OCI-LY3 (cell line): Measurements from ENCODE around the gene ATP8B3.
"Not testable (repeated sequence)": the region's sequence is repeated elsewhere in the genome, so short reads cannot be mapped to it uniquely, and the experiment has no call there.

Experiments used
- H2AFZ ChIP-seq: fragments of 200-600, 300-600 bp; shearing (Covaris generic); 2 replicates; pipeline ENCODE4 v1.6.0; 2014; ENCODE audit warnings: antibody characterized with exemption, low read depth, low read length
- H3K27ac ChIP-seq: fragments of 200-600, 300-600 bp; sonication (generic); 2 replicates; pipeline ENCODE4 v1.5.1; 2014; ENCODE audit warnings: mild to moderate bottlenecking, low read length, moderate library complexity, mixed read lengths
- H3K27me3 ChIP-seq: fragments of 200-600, 300-600 bp; sonication (generic); 2 replicates; pipeline ENCODE4 v1.6.1; 2014; ENCODE audit warnings: low read depth, low read length, mixed read lengths
- H3K36me3 ChIP-seq: fragments of 200-600, 300-600 bp; sonication (generic); replicated peaks from 2 replicates; pipeline ENCODE3; 2014; ENCODE audit warnings: low read depth, low read length, mixed read lengths
- H3K4me1 ChIP-seq: fragments of 300-600, 200-600 bp; sonication (generic); 2 replicates; pipeline ENCODE4 v1.6.1; 2014; ENCODE audit warnings: low read length, mixed read lengths
- H3K4me2 ChIP-seq: fragments of 200-600, 300-600 bp; sonication (generic); 2 replicates; pipeline ENCODE4 v1.6.1; 2014; ENCODE audit warnings: low read length, mixed read lengths
- H3K4me3 ChIP-seq: fragments of 300-600, 200-600 bp; sonication (generic); 2 replicates; pipeline ENCODE4 v1.5.1; 2014; ENCODE audit warnings: antibody characterized with exemption, mild to moderate bottlenecking, low read length, moderate library complexity
- H3K79me2 ChIP-seq: fragments of 300-600, 200-600 bp; shearing (Covaris generic); 2 replicates; pipeline ENCODE4 v1.6.1; 2014; ENCODE audit warnings: mild to moderate bottlenecking, low read length, mixed read lengths
- H3K9ac ChIP-seq: fragments of 300-600, 200-600 bp; shearing (Covaris generic); 2 replicates; pipeline ENCODE4 v1.6.0; 2014; ENCODE audit warnings: mild to moderate bottlenecking, low read length, moderate library complexity
- H3K9me3 ChIP-seq: fragments of 200-600, 300-600 bp; shearing (Covaris generic); 2 replicates; pipeline ENCODE4 v1.6.1; 2014; ENCODE audit warnings: low read length, mixed read lengths; ENCODE audit not compliant: insufficient read depth
- H4K20me1 ChIP-seq: fragments of 200-600, 300-600 bp; sonication (generic); 2 replicates; pipeline ENCODE4 v1.6.1; 2016; ENCODE audit warnings: low read length, mixed read lengths; ENCODE audit not compliant: insufficient read depth
- EZH2phosphoT487 ChIP-seq: fragments of 200-600 bp; shearing (Covaris generic); IDR thresholded peaks from 2 replicates; pipeline ENCODE4 v1.6.1; 2018; ENCODE audit warnings: antibody characterized with exemption, mixed run types, low read depth
- TF ChIP-seq, protein P1 (sequence below): fragments of 200-600, 300-600 bp; sonication (generic); IDR thresholded peaks from 2 replicates; pipeline ENCODE4 v1.5.1; 2014; ENCODE audit warnings: antibody characterized with exemption, low read length, low read depth

ATP8B3 gene

DNA sequence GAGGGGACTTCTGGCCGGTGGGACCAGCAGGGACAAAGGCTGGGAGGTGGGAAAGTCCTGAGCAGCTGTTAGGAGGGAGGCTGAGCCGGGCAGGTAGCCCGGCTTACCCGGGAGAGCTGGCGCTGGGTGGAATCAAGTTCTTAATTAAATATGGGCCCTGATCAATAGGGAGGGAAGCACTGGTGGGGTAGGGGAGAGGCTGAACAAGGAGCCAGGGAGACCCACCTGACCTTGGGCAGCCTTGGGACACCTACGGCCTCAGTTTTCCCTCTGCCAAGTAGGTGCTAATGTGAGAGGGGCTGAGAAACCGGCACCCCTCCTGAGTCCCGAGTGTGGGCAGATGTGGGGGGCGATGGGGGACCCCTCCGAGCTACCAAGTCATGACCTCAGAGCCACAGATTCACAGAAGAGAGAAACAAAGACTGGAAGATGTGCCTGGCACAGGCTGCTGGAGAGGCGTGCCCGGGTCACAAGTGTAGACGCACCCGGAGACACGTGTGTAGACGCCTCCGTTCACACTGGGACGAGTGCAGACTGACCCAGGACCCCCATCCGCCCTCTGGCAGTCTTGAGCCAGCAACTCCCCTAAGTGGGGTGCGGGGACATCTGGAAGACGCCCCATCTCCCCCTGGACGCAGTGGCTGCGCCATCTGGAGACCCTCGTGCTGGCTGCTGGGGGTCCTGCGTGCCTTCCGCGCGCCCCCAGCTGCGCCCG, 50.4 kb downstream of the ATP8B3 start:
- no peak overlapping the region for H3K27ac ChIP-seq
- no peaks in the 10 kb centered on the region for H3K9me3 ChIP-seq
- TF ChIP-seq, protein P1, sequence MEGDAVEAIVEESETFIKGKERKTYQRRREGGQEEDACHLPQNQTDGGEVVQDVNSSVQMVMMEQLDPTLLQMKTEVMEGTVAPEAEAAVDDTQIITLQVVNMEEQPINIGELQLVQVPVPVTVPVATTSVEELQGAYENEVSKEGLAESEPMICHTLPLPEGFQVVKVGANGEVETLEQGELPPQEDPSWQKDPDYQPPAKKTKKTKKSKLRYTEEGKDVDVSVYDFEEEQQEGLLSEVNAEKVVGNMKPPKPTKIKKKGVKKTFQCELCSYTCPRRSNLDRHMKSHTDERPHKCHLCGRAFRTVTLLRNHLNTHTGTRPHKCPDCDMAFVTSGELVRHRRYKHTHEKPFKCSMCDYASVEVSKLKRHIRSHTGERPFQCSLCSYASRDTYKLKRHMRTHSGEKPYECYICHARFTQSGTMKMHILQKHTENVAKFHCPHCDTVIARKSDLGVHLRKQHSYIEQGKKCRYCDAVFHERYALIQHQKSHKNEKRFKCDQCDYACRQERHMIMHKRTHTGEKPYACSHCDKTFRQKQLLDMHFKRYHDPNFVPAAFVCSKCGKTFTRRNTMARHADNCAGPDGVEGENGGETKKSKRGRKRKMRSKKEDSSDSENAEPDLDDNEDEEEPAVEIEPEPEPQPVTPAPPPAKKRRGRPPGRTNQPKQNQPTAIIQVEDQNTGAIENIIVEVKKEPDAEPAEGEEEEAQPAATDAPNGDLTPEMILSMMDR, result no peak
- TF ChIP-seq EZH2phosphoT487, result no peak
- no peaks in the 10 kb centered on the region for H3K27me3 ChIP-seq
- H3K79me2 ChIP-seq, result no peaks in the 10 kb centered on the region
- no peak overlapping the region for H2AFZ ChIP-seq
- no peaks in the 10 kb centered on the region for H3K36me3 ChIP-seq
- no peak overlapping the region for H3K4me3 ChIP-seq
- H4K20me1 ChIP-seq, result no peaks in the 10 kb centered on the region
- H3K4me2 ChIP-seq, result no peak overlapping the region
- H3K9ac ChIP-seq, result no peak overlapping the region
- H3K4me1 ChIP-seq, result peaks cover 2% of the 10 kb centered on the region

DNA sequence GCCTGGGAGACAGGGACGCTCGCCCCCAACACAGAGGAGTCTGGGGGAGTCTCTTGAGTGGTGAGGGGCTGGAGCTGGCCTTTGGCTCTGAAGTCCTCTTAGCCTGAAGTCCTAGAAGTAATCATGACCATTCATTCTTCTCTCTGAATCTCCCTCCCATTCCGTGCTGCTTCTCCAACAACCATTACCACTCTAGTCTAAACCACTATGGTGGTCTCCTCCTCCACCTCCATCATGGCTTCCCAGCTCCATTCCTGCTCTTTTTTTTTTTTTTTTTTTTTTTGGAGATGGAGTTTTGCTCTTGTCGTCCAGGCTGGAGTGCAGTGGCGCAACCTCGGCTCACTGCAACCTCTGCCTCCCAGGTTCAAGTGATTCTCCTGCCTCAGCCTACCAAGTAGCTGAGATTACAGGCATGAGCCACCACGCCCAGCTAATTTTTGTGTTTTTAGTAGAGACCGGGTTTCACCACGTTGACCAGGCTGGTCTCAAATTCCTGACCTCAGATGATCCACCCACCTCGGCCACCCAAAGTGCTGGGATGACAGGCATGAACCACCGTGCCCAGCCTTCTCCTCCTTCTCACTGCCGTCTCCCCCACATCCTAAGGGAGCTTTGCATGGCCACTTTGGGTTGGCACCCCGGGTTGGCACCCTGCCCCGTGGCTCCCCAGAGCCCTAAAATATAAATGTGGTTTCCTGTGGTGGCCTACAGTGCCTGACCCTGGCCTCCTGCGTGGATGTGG, 51.1 kb downstream of the ATP8B3 start:
- not testable (repeated sequence) for H4K20me1 ChIP-seq, H3K27me3 ChIP-seq, H3K4me1 ChIP-seq, H3K9me3 ChIP-seq, H3K9ac ChIP-seq, H3K79me2 ChIP-seq, H3K4me3 ChIP-seq, H3K4me2 ChIP-seq, H3K36me3 ChIP-seq, H3K27ac ChIP-seq, H2AFZ ChIP-seq

DNA sequence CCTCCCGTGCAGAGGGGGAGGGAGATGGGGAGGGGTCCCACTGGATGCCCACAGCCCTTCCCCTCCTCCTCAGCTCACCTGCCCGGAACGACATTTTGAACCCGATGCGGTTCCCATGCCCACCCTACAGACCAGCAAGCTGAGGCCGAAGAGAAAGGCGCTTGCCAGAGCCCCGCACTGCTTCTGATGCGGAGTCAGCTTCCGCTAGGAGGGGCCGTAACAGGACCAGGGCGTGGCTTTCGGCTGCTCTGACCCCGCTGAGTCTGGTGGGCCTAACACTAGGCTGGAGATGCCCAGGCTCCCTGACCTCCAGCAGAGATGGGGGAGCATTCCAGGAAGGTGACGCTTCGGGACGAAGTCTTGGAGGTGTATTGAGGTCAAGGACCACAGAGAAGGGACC, 52.1 kb downstream of the ATP8B3 start:
- no peaks in the 10 kb centered on the region for H4K20me1 ChIP-seq
- H3K79me2 ChIP-seq, result no peaks in the 10 kb centered on the region
- H3K27ac ChIP-seq, result no peak overlapping the region
- no peak overlapping the region for H3K4me2 ChIP-seq
- H3K4me1 ChIP-seq, result no peaks in the 10 kb centered on the region
- no peaks in the 10 kb centered on the region for H3K27me3 ChIP-seq
- TF ChIP-seq, protein P1, result no peak
- TF ChIP-seq EZH2phosphoT487, result no peak
- H2AFZ ChIP-seq, result no peak overlapping the region
- H3K9me3 ChIP-seq, result no peaks in the 10 kb centered on the region
- no peak overlapping the region for H3K4me3 ChIP-seq
- H3K9ac ChIP-seq, result no peak overlapping the region
- no peaks in the 10 kb centered on the region for H3K36me3 ChIP-seq

DNA sequence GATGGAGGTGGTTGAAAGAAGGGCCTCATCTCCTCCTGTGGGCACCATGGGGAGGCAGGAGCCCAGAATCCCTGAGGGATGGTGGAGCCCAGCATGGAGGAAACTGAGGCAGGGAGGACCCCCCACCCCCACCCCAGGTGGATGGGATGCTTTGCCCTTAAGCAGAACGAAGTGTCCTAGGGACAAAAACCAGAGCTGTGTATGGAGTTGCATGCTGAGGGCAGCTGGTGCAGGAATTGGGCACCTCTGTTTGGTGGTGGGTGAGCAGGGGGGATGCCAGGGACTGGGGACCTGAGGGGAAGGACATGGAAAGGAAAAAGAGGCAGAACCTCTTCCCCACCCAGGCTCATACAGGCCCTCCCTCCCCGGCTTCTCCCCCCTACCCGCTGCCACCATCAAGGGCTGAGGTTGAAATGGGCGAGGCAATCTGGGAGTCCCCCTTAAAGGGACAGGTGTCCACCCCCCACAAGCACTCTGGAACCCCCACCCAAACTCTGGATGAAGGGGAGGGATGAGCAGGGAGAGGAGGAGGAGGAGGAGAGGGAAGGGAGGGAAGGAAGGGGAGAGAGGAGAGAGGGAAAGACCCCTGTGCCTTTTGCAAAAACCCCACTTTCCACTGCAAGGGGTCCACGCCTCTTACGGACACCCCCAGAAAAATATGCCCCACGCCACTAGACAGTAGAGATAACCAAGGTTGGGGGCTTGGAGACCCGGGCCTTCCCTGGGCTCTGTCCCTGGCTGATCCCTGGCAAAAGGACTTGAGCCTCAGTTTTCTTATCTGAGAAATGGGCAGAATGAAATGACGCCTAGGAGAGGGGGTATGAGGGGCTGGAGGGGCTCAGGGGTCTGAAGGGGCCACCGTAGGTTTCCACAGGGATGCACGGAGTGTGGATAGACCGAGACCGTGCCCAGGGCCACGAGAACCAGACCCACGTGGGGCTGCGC, 52.8 kb downstream of the ATP8B3 start:
- Histone ChIP-seq H3K4me2 (no peak overlapping the region), H3K4me1 (no peaks in the 10 kb centered on the region), H2AFZ (no peak overlapping the region), H3K27me3 (no peaks in the 10 kb centered on the region), H3K79me2 (no peaks in the 10 kb centered on the region), H3K27ac (no peak overlapping the region), H3K9ac (no peak overlapping the region), H4K20me1 (no peaks in the 10 kb centered on the region), H3K4me3 (no peak overlapping the region), H3K9me3 (no peaks in the 10 kb centered on the region), H3K36me3 (no peaks in the 10 kb centered on the region)
- TF ChIP-seq, protein P1, result no peak
- no peak for TF ChIP-seq EZH2phosphoT487
